Adrenal gland (tissue), 12 donors: Measurements from ENCODE around the gene TDRD10. TPM values are rescaled to one million over a fixed set of nuclear protein-coding genes. Genes with fewer than 3 reads are reported as not detected.
"Not testable (repeated sequence)": the region's sequence is repeated elsewhere in the genome, so short reads cannot be mapped to it uniquely, and the experiment has no call there.

Source experiments
- DNase-seq, 7 donors: peaks; one replicate each; pipeline ENCODE4 v3.0.0-alpha.2; 2019 to 2020
- H3K27ac ChIP-seq, 5 donors: fragments of 200-600 bp; sonication (generic) in 4 of 5; 1 replicate in 3 of 5; 2 replicates in 2 of 5; pipeline versions ENCODE4 v1.5.1 to v1.8.0; 2016 to 2020; ENCODE audit warnings: mild to moderate bottlenecking in 1 of 5
- H3K27me3 ChIP-seq: fragments of 200-600 bp; 2 replicates; pipeline ENCODE4 v1.8.0; 2021
- H3K36me3 ChIP-seq, 2 donors: fragments of 200-600 bp; replicated peaks in 1 of 2; 1 replicate in 1 of 2; 2 replicates in 1 of 2; pipeline versions ENCODE4 v1.5.1 to v1.8.0; 2018 to 2022
- H3K4me1 ChIP-seq, 2 donors: fragments of 200-600 bp; replicated peaks in 1 of 2; 1 replicate in 1 of 2; 2 replicates in 1 of 2; pipeline versions ENCODE4 v1.5.1 to v1.8.0; 2018 to 2021
- H3K4me3 ChIP-seq, 4 donors: fragments of 200-600 bp; sonication (generic) in 3 of 4; one replicate each; pipeline ENCODE4 v1.5.1; 2016 to 2018
- H3K9me3 ChIP-seq, 3 donors: fragments of 200-600 bp; sonication (generic) in 1 of 3; replicated peaks in 1 of 3; 1 replicate in 2 of 3; 2 replicates in 1 of 3; pipeline versions ENCODE4 v1.5.1 to v1.8.0; 2016 to 2021
- POLR2A ChIP-seq, 2 donors: fragments of 450-650 bp; IDR thresholded peaks; one replicate each; pipeline ENCODE4 v1.6.1; 2017; ENCODE audit warnings: antibody characterized with exemption in 2 of 2, mild to moderate bottlenecking in 2 of 2, moderate library complexity in 1 of 2
- WGBS, 4 donors: extraction: QIAGEN DNeasy Blood & Tissue Kit in 2 of 4; methylation state at CpG; one replicate each; pipeline versions ENCODE4 v1.1.5 to v1.1.7; 2013 to 2017; 5-methylcytosine and 5-hydroxymethylcytosine counted together
- intact Hi-C, 2 donors: fragments of 100-400 bp; cut with DNase I; formaldehyde crosslinking; loops; one replicate each; pipeline versions ENCODE4 v1.14.1 to v1.15.0; 2022 to 2023
- polyA plus RNA-seq, 3 donors: library from polyadenylated mRNA; stranded (reverse); fragments of 200-250 nt in 2 of 3; fragments of 350-450 nt in 1 of 3; fragmentation: Illumina TruSeq in 1 of 3; extraction: RNeasy Lipid Tissue Mini Kit (QIAGEN cat#74804) in 1 of 3; gene quantifications; one replicate each; pipeline ENCODE4 v1.2.3, GENCODE V29; 2013 to 2014
- total RNA-seq, 9 donors: library from RNA; depleted of rRNA in 4 of 9; stranded (reverse); fragments of >200 nt in 4 of 9; fragments of 120-200 nt in 1 of 9; fragmentation: NEBNext Ultra II Directional in 1 of 9; extraction: Animal tissue kit (Norgen Biotek cat#: 25700) in 1 of 9; gene quantifications; one replicate each; pipeline versions ENCODE4 v1.1.0 to v1.2.4, GENCODE V29; 2013 to 2023
- TF ChIP-seq, protein P1 (sequence below), 6 experiments: fragments of 450-650 bp in 4 of 6; fragments of 200-600 bp in 2 of 6; sonication (generic) in 1 of 6; IDR thresholded peaks; 1 replicate in 5 of 6; 2 replicates in 1 of 6; pipeline versions ENCODE4 v1.5.1 to v1.8.0; 2016 to 2021; ENCODE audit warnings: antibody characterized with exemption in 6 of 6, mild to moderate bottlenecking in 2 of 6, moderate library complexity in 1 of 6
- donor health status: healthy with polysubstance abuse.
- donor health status: Bipolar disorder and iron deficiency.
- donor health status: DM: yes; HTN: yes; CAD: no.
- donor health status: DM: no; HTN: no; CAD: no.
- donor health status: DM: no; HTN: no; CAD: no.
- donor health status: DM: yes; HTN: yes; CAD: no.

Gene TDRD10
- total and polyA plus RNA-seq, 12 donors = 0.55 to 24.9 (median 3.6) TPM; not detected in 1

DNA sequence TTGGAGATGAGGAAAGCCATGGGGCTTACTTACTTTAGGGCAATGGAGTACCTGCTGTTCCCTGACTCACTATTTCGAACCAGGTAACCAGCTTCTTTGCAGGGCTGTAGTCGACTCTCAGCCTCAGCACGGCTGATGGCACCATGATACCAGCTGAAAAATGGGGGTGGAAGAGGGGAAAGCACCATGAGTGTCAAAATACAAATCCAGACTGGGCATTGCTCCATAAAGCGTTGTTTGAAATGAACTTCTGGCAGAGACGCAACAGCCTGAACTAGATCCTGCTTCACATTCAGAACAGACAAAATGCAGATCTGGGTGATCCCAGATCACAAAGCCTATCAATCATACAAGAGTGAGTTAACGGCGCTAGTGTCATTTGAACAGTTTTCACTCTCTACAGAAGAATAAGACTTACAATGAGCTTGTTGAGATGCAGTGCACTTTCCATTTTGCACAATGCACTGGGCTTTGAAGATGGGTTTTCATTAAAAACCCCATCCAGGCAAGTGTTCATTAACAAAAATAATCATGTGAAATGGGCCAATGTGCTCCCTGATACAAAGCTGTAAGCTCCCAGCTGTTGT lies 16.0 kb upstream of the TDRD10 start:
- Histone ChIP-seq H3K4me1 (peaks cover 0 to 15% of the 10 kb centered on the region in 2 donors), H3K9me3 (no peaks in the 10 kb centered on the region), H3K4me3 (no peak overlapping the region), H3K36me3 (peaks cover 0 to 19% of the 10 kb centered on the region in 2 donors), H3K27me3 (no peaks in the 10 kb centered on the region), H3K27ac (peak overlapping the region in 2 of 5 donors; percentile 58 to 72)
- DNase-seq = no peak
- 63 to 85% (median 75%) methylated on average over 7 of the region's 7 CpGs for WGBS, 4 donors
- intact Hi-C loops = loop anchor here in 1 of 2 donors (5.0 kb wide), 1 partner anchor 61 kb away; no protein-coding TSS in a partner anchor
- TF ChIP-seq, protein P1, sequence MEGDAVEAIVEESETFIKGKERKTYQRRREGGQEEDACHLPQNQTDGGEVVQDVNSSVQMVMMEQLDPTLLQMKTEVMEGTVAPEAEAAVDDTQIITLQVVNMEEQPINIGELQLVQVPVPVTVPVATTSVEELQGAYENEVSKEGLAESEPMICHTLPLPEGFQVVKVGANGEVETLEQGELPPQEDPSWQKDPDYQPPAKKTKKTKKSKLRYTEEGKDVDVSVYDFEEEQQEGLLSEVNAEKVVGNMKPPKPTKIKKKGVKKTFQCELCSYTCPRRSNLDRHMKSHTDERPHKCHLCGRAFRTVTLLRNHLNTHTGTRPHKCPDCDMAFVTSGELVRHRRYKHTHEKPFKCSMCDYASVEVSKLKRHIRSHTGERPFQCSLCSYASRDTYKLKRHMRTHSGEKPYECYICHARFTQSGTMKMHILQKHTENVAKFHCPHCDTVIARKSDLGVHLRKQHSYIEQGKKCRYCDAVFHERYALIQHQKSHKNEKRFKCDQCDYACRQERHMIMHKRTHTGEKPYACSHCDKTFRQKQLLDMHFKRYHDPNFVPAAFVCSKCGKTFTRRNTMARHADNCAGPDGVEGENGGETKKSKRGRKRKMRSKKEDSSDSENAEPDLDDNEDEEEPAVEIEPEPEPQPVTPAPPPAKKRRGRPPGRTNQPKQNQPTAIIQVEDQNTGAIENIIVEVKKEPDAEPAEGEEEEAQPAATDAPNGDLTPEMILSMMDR (IDR thresholded peaks at IDR 0.05) = no peak
- TF ChIP-seq POLR2A (IDR thresholded peaks at IDR 0.05) = no peak

DNA sequence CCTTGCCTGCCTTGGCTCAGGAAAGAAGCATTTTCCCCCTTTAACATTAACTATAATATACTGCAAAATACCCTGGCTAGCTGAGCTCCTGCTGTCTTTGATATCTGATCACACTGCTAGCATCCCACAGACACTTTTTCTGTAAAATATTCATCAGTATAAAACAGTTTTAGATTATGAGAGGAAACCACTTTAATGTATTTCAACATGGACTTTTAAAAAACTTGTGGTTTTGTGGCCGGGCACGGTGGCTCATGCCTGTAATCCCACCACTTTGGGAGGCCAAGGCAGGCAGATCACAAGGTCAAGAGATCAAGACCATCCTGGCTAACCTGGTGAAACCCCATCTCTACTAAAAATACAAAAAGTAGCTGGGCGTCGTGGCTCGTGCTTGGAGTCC lies 15.3 kb upstream of the TDRD10 start:
- intact Hi-C loops = loop anchor here in 1 of 2 donors (5.0 kb wide), 1 partner anchor 61 kb away; no protein-coding TSS in a partner anchor
- not testable (repeated sequence) for H3K27me3 ChIP-seq, H3K4me3 ChIP-seq, H3K27ac ChIP-seq, DNase-seq, H3K9me3 ChIP-seq
- peaks cover 0 to 14% of the 10 kb centered on the region in 2 donors for H3K4me1 ChIP-seq
- 62 to 75% (median 69%) methylated on average over 5 of the region's 5 CpGs for WGBS, 4 donors
- peaks cover 0 to 19% of the 10 kb centered on the region in 2 donors for H3K36me3 ChIP-seq

DNA sequence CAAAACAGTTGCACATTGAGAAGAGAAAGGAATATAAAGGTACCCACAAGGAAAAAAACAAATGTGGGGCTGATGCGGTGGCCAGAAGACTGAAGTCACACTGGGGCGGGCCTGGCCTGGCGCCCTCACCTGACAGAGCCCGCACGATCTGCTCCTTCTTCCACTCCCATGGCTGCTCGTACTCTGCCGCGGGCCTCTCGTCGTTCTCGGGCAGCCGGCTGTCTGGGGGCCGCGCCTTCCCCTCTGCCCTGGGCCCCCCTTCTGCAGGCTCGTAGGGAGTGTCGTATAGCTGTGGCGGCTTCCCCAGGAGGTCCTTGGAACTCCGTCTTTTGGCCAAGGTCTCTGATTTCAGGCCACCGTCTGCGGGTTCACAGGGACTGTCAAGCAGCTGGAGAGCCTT lies 13.1 kb upstream of the TDRD10 start:
- WGBS, 4 donors = 75 to 87% (median 79%) methylated on average over 8 to 20 of the region's 20 CpGs
- no peak for DNase-seq
- Histone ChIP-seq H3K27ac (no peak overlapping the region), H3K4me1 (peaks cover 0 to 20% of the 10 kb centered on the region in 2 donors), H3K4me3 (no peak overlapping the region), H3K27me3 (no peaks in the 10 kb centered on the region), H3K36me3 (peaks cover 0 to 19% of the 10 kb centered on the region in 2 donors), H3K9me3 (no peaks in the 10 kb centered on the region)
- intact Hi-C loops = loop anchor here in 1 of 2 donors (5.0 kb wide), 1 partner anchor 58 kb away; no protein-coding TSS in a partner anchor
- no peak for TF ChIP-seq POLR2A (IDR thresholded peaks at IDR 0.05)
- TF ChIP-seq, protein P1 (IDR thresholded peaks at IDR 0.05) = no peak

DNA sequence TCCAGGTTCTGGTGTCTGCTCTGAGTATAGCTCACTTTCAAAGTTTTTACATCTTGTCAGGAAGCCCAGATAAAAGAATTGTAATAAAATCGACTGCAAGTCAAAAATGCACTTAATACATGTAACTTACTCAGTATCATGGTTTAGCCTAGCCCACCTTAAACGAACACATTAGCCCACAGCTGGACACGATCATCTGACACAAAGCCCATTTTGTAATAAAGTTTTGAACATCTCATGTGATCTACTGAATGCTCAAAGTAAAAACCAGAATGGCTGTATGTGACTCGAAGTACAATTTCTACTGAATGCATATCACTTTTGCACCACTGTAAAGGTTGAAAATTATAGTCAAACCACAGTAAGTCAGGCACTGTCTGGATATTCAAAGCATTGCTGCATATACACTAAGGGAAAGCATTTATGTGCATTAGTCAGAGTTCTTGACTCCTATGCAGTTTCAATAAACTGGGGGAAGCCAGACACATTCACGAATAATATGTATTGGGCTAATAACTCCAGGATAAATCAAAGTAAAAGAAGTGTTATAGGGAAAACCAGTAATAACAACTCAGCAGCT lies 12.2 kb upstream of the TDRD10 start:
- WGBS, 4 donors = 68 to 75% (median 73%) methylated on average over 5 of the region's 5 CpGs
- DNase-seq = no peak
- Histone ChIP-seq H3K4me1 (peaks cover 0 to 22% of the 10 kb centered on the region in 2 donors), H3K27ac (no peak overlapping the region), H3K4me3 (no peak overlapping the region), H3K36me3 (peaks cover 0 to 19% of the 10 kb centered on the region in 2 donors), H3K27me3 (no peaks in the 10 kb centered on the region), H3K9me3 (no peaks in the 10 kb centered on the region)
- TF ChIP-seq, protein P1 (IDR thresholded peaks at IDR 0.05) = no peak
- no peak for TF ChIP-seq POLR2A (IDR thresholded peaks at IDR 0.05)
- intact Hi-C loops = loop anchor here in 1 of 2 donors (5.0 kb wide), 2 partner anchors 58 to 68 kb away; partner anchors contain the start of gene UBE2Q1
